Calu3 (cell line): ENCODE data around the gene PSMB7. TPM values are rescaled to one million over a fixed set of nuclear protein-coding genes. Genes with fewer than 3 reads are reported as not detected.

Source experiments
- BruUV-seq: library from RNA; stranded (reverse); fragments of 400-500 nt; replicated peaks from 2 replicates; lab custom pipeline; 2021; lab: Mats Ljungman, UMichigan
- CTCF ChIA-PET: fragments of 300-600 bp; sonication (Branson Sonifier 250); formaldehyde crosslinking; loops from one replicate; lab custom pipeline; 2022; ENCODE audit warnings: antibody characterized with exemption; lab: Charles Lee
- DNase-seq: peaks from one replicate; pipeline ENCODE4 v3.0.0; 2022
- H3K27ac Mint-ChIP-seq: one replicate; pipeline ENCODE4 v1.8.0; 2022; ENCODE audit warnings: mixed read lengths; ENCODE audit not compliant: unreplicated experiment
- H3K27me3 Mint-ChIP-seq: one replicate; pipeline ENCODE4 v1.8.0; 2022; ENCODE audit warnings: mixed read lengths; ENCODE audit not compliant: unreplicated experiment
- H3K36me3 Mint-ChIP-seq: one replicate; pipeline ENCODE4 v1.8.0; 2022; ENCODE audit warnings: mild to moderate bottlenecking, moderate library complexity, mixed read lengths; ENCODE audit not compliant: insufficient read depth, unreplicated experiment
- H3K4me1 Mint-ChIP-seq: one replicate; pipeline ENCODE4 v1.8.0; 2022; ENCODE audit warnings: mild to moderate bottlenecking, low read depth, mixed read lengths; ENCODE audit not compliant: unreplicated experiment
- H3K4me3 Mint-ChIP-seq: one replicate; pipeline ENCODE4 v1.8.0; 2022; ENCODE audit warnings: mild to moderate bottlenecking, low read depth, moderate library complexity, mixed read lengths; ENCODE audit not compliant: unreplicated experiment
- H3K9me3 Mint-ChIP-seq: one replicate; pipeline ENCODE4 v1.8.0; 2022; ENCODE audit warnings: low read depth, mixed read lengths; ENCODE audit not compliant: unreplicated experiment
- intact Hi-C: fragments of 100-400 bp; cut with micrococcal nuclease; formaldehyde crosslinking; loops from one replicate; pipeline ENCODE4 v1.10.0; 2022; ENCODE audit not compliant: unreplicated experiment
- total RNA-seq: library from RNA; stranded (reverse); gene quantifications from 2 replicates; pipeline ENCODE4 v1.2.3, GENCODE V29; 2022
- TF ChIP-seq, protein P1 (sequence below): fragments of 200-600 bp; IDR thresholded peaks from one replicate; pipeline ENCODE4 v1.8.0; 2022; ENCODE audit warnings: antibody characterized with exemption; ENCODE audit not compliant: unreplicated experiment

Gene PSMB7
- total RNA-seq, 1 experiment from 2014 or later, result 137 TPM

DNA sequence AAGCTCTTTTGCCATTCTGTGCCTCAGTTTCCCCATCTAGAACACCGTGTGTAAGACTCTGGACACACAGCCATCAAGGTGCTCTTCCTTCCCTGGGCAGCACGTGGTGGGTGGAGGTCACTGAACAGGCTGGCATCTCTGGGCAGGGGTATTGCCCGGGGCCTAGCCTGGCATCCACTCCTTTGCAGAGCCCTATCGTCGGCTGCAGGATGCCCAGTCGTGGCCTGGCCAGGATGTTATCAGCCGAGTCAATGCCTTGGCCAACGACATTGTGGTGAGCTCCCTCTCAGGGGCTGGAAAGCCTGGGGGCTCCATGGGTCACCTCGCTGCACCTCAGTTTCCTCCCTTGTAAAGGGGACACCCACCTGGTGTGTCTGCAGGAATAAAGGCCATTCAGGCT, 39.1 kb upstream of the PSMB7 start:
- TF ChIP-seq, protein P1, sequence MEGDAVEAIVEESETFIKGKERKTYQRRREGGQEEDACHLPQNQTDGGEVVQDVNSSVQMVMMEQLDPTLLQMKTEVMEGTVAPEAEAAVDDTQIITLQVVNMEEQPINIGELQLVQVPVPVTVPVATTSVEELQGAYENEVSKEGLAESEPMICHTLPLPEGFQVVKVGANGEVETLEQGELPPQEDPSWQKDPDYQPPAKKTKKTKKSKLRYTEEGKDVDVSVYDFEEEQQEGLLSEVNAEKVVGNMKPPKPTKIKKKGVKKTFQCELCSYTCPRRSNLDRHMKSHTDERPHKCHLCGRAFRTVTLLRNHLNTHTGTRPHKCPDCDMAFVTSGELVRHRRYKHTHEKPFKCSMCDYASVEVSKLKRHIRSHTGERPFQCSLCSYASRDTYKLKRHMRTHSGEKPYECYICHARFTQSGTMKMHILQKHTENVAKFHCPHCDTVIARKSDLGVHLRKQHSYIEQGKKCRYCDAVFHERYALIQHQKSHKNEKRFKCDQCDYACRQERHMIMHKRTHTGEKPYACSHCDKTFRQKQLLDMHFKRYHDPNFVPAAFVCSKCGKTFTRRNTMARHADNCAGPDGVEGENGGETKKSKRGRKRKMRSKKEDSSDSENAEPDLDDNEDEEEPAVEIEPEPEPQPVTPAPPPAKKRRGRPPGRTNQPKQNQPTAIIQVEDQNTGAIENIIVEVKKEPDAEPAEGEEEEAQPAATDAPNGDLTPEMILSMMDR, result no peak
- H3K27me3 Mint-ChIP-seq, result peaks cover 13% of the 10 kb centered on the region
- H3K9me3 Mint-ChIP-seq, result no peaks in the 10 kb centered on the region
- no peak overlapping the region for H3K4me3 Mint-ChIP-seq
- no peaks in the 10 kb centered on the region for H3K36me3 Mint-ChIP-seq
- DNase-seq, result no peak
- H3K4me1 Mint-ChIP-seq, result no peaks in the 10 kb centered on the region
- no TSS peak for BruUV-seq
- CTCF ChIA-PET, result interaction anchor here (0.7 kb wide), 1 partner anchor 8 kb away, joined by 6 read pairs; no protein-coding TSS in a partner anchor
- intact Hi-C loops, result no loop called here
- H3K27ac Mint-ChIP-seq, result no peak overlapping the region

GRCh38 chr9:124453586-124454191, 38.4 kb upstream of the PSMB7 start:
- H3K27me3 Mint-ChIP-seq, result peaks cover 13% of the 10 kb centered on the region
- H3K9me3 Mint-ChIP-seq, result no peaks in the 10 kb centered on the region
- CTCF ChIA-PET, result interaction anchor here (0.7 kb wide), 1 partner anchor 9 kb away, joined by 6 read pairs; no protein-coding TSS in a partner anchor
- H3K36me3 Mint-ChIP-seq, result no peaks in the 10 kb centered on the region
- BruUV-seq, result no TSS peak
- peak; percentile 48 for DNase-seq
- H3K4me1 Mint-ChIP-seq, result no peaks in the 10 kb centered on the region
- intact Hi-C loops, result no loop called here
- no peak overlapping the region for H3K27ac Mint-ChIP-seq
- peak overlapping the region; percentile 28 for H3K4me3 Mint-ChIP-seq
- TF ChIP-seq, protein P1, result no peak

DNA sequence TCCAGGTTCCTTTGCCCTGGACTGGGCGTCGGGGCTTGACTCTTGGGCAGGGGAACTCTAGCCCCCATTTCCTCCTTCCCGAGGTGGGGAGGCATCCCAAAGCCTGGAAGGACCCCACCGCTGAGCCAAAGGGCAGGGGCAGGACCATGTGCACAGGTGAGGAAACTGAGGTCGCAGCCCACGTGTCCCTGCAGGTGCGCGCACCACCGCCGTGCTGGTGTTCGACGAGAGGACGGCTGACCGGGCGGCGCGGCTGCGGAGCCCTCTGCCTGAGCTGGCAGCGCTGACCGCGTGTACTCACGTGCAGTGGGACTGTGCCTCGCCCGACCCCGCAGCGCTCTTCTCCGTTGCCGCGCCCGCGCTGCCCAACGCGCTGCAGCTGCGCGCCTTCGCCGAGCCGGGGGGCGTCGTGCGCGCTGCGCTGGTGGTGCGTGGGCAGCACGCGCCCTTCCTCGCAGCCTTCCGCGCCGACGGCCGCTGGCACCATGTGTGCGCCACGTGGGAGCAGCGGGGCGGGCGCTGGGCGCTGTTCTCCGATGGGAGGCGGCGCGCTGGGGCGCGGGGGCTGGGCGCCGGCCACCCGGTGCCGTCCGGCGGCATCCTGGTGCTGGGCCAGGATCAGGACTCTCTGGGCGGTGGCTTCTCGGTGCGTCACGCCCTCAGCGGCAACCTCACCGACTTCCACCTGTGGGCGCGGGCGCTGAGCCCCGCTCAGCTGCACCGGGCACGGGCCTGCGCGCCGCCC, 37.8 kb upstream of the PSMB7 start:
- no peaks in the 10 kb centered on the region for H3K36me3 Mint-ChIP-seq
- CTCF ChIA-PET, result no interaction called here
- BruUV-seq, result no TSS peak
- H3K27ac Mint-ChIP-seq, result no peak overlapping the region
- TF ChIP-seq, protein P1, result no peak
- H3K4me3 Mint-ChIP-seq, result peak overlapping the region; percentile 28
- H3K27me3 Mint-ChIP-seq, result peaks cover 13% of the 10 kb centered on the region
- H3K4me1 Mint-ChIP-seq, result no peaks in the 10 kb centered on the region
- H3K9me3 Mint-ChIP-seq, result no peaks in the 10 kb centered on the region
- intact Hi-C loops, result no loop called here
- no peak for DNase-seq

- H3K36me3 Mint-ChIP-seq, result no peaks in the 10 kb centered on the region
- no TSS peak for BruUV-seq
- CTCF ChIA-PET, result no interaction called here
- peaks cover under 1% of the 10 kb centered on the region for H3K4me1 Mint-ChIP-seq
- no peak for DNase-seq
- no peak overlapping the region for H3K27ac Mint-ChIP-seq
- H3K27me3 Mint-ChIP-seq, result peaks cover 13% of the 10 kb centered on the region
- intact Hi-C loops, result no loop called here
- no peak overlapping the region for H3K4me3 Mint-ChIP-seq
- H3K9me3 Mint-ChIP-seq, result no peaks in the 10 kb centered on the region
- TF ChIP-seq, protein P1, result no peak
Measured at GRCh38 chr9:124452326-124452725, 37.1 kb upstream of the PSMB7 start.
